ENCODE data around the gene PTPRN2. TPM values are rescaled to one million over a fixed set of nuclear protein-coding genes. Genes with fewer than 3 reads are reported as not detected.
"Not testable (repeated sequence)": the region's sequence is repeated elsewhere in the genome, so short reads cannot be mapped to it uniquely, and the experiment has no call there.

Gene PTPRN2
- polyA plus RNA-seq, 1 donor = 1.7 TPM

- DNase-seq (ENCODE audit: low read depth) = no peak
Observed at GRCh38 chr7:158468181-158468580, 119.4 kb downstream of the PTPRN2 start.

- no peak for DNase-seq (ENCODE audit: low read depth)
Observed at GRCh38 chr7:158467562-158467961, 120.1 kb downstream of the PTPRN2 start.

- DNase-seq (ENCODE audit: low read depth) = no peak
Observed at GRCh38 chr7:158463317-158463716, 124.3 kb downstream of the PTPRN2 start.

- no peak for DNase-seq (ENCODE audit: low read depth)
Observed at GRCh38 chr7:158461824-158462223, 125.8 kb downstream of the PTPRN2 start.

GRCh38 chr7:158460665-158461064 lies 127.0 kb downstream of the PTPRN2 start:
- DNase-seq (ENCODE audit: low read depth) = no peak

- no peak for DNase-seq (ENCODE audit: low read depth)
Observed at GRCh38 chr7:158458716-158459282, 128.8 kb downstream of the PTPRN2 start.

GRCh38 chr7:158458096-158458495 lies 129.5 kb downstream of the PTPRN2 start:
- DNase-seq (ENCODE audit: low read depth) = no peak

GRCh38 chr7:158457586-158457985 lies 130.0 kb downstream of the PTPRN2 start:
- not testable (repeated sequence) for DNase-seq (ENCODE audit: low read depth)

GRCh38 chr7:158454631-158455030 lies 133.0 kb downstream of the PTPRN2 start:
- no peak for DNase-seq (ENCODE audit: low read depth)

- no peak for DNase-seq (ENCODE audit: low read depth)
Observed at GRCh38 chr7:158453663-158454062, 134.0 kb downstream of the PTPRN2 start.

GRCh38 chr7:158452331-158452730 lies 135.3 kb downstream of the PTPRN2 start:
- DNase-seq (ENCODE audit: low read depth) = no peak

- DNase-seq (ENCODE audit: low read depth) = no peak
Observed at GRCh38 chr7:158450476-158451124, 137.0 kb downstream of the PTPRN2 start.

GRCh38 chr7:158449942-158450341 lies 137.7 kb downstream of the PTPRN2 start:
- no peak for DNase-seq (ENCODE audit: low read depth)

GRCh38 chr7:158449266-158449665 lies 138.4 kb downstream of the PTPRN2 start:
- DNase-seq (ENCODE audit: low read depth) = no peak

- no peak for DNase-seq (ENCODE audit: low read depth)
Observed at GRCh38 chr7:158448430-158449100, 139.1 kb downstream of the PTPRN2 start.

- DNase-seq (ENCODE audit: low read depth) = no peak
Observed at GRCh38 chr7:158447506-158448171, 140.0 kb downstream of the PTPRN2 start.

- no peak for DNase-seq (ENCODE audit: low read depth)
Observed at GRCh38 chr7:158447151-158447505, 140.5 kb downstream of the PTPRN2 start.

GRCh38 chr7:158446706-158447105 lies 140.9 kb downstream of the PTPRN2 start:
- DNase-seq (ENCODE audit: low read depth) = no peak

- no peak for DNase-seq (ENCODE audit: low read depth)
Observed at GRCh38 chr7:158446281-158446680, 141.3 kb downstream of the PTPRN2 start.

GRCh38 chr7:158445421-158446175 lies 142.0 kb downstream of the PTPRN2 start:
- DNase-seq (ENCODE audit: low read depth) = no peak

GRCh38 chr7:158444501-158445420 lies 142.9 kb downstream of the PTPRN2 start:
- no peak for DNase-seq (ENCODE audit: low read depth)
